Measurements from ENCODE around the gene PSMB11.

PSMB11 gene

GRCh38 chr14:23068789-23069412, 26.9 kb downstream of the PSMB11 start:
- no peaks in the 10 kb centered on the region for H3K9me3 Mint-ChIP-seq
- peak; percentile 86 to 87 for ATAC-seq (replicated peaks)
- peaks cover 35 to 52% of the 10 kb centered on the region in 2 donors for H3K36me3 Mint-ChIP-seq
- peak overlapping the region; percentile 41 to 66 for H3K4me3 Mint-ChIP-seq
- H3K4me1 Mint-ChIP-seq: peaks cover 32 to 35% of the 10 kb centered on the region in 2 donors
- H3K27me3 Mint-ChIP-seq: no peaks in the 10 kb centered on the region
- H3K27ac Mint-ChIP-seq: peak overlapping the region; percentile 62
- DNase-seq: peak; percentile 67

- H3K36me3 Mint-ChIP-seq: peaks cover 30 to 50% of the 10 kb centered on the region in 2 donors
- H3K27me3 Mint-ChIP-seq: no peaks in the 10 kb centered on the region
- H3K4me3 Mint-ChIP-seq: peak overlapping the region in 1 of 2 donors; percentile 12
These were observed 27.4 kb downstream of the PSMB11 start for GRCh38 chr14:23069413-23069806.

GRCh38 chr14:23070262-23071129, 28.5 kb downstream of the PSMB11 start:
- Mint-ChIP-seq H3K27me3 (no peaks in the 10 kb centered on the region), H3K27ac (peak overlapping the region; percentile 84), H3K36me3 (peaks cover 28 to 54% of the 10 kb centered on the region in 2 donors), H3K9me3 (no peaks in the 10 kb centered on the region), H3K4me1 (peaks cover 34 to 35% of the 10 kb centered on the region in 2 donors), H3K4me3 (peak overlapping the region; percentile 88 to 95)
- no peak for ATAC-seq (replicated peaks)
- no peak for DNase-seq

More at GRCh38 chr14:23069413-23069806, 27.4 kb downstream of the PSMB11 start:
- H3K9me3 Mint-ChIP-seq: no peaks in the 10 kb centered on the region
- ATAC-seq (replicated peaks): peak in 1 of 2 donors; percentile 1
- no peak overlapping the region for H3K27ac Mint-ChIP-seq
- DNase-seq: no peak
- H3K4me1 Mint-ChIP-seq: peaks cover 32 to 35% of the 10 kb centered on the region in 2 donors

GRCh38 chr14:23071244-23071920, 29.4 kb downstream of the PSMB11 start:
- DNase-seq: peak; percentile 65
- peaks cover 23 to 49% of the 10 kb centered on the region in 2 donors for H3K36me3 Mint-ChIP-seq

GRCh38 chr14:23071921-23072539, 30.0 kb downstream of the PSMB11 start:
- Mint-ChIP-seq H3K36me3 (peaks cover 18 to 43% of the 10 kb centered on the region in 2 donors), H3K27ac (peak overlapping the region; percentile 84)
- no peak for ATAC-seq (replicated peaks)

More at GRCh38 chr14:23071244-23071920, 29.4 kb downstream of the PSMB11 start:
- Mint-ChIP-seq H3K4me1 (peaks cover 31 to 35% of the 10 kb centered on the region in 2 donors), H3K27me3 (no peaks in the 10 kb centered on the region), H3K4me3 (peak overlapping the region; percentile 88 to 95), H3K9me3 (no peaks in the 10 kb centered on the region), H3K27ac (peak overlapping the region; percentile 84)
- peak; percentile 93 to 95 for ATAC-seq (replicated peaks)

GRCh38 chr14:23074906-23075305, 32.9 kb downstream of the PSMB11 start:
- no peaks in the 10 kb centered on the region for H3K27me3 Mint-ChIP-seq
- no peak overlapping the region for H3K27ac Mint-ChIP-seq
- peaks cover 26 to 32% of the 10 kb centered on the region in 2 donors for H3K4me1 Mint-ChIP-seq
- no peak overlapping the region for H3K4me3 Mint-ChIP-seq
- peaks cover 23 to 50% of the 10 kb centered on the region in 2 donors for H3K36me3 Mint-ChIP-seq
- no peak for ATAC-seq (replicated peaks)
- H3K9me3 Mint-ChIP-seq: no peaks in the 10 kb centered on the region
- DNase-seq: no peak

More at GRCh38 chr14:23071921-23072539, 30.0 kb downstream of the PSMB11 start:
- Mint-ChIP-seq H3K27me3 (no peaks in the 10 kb centered on the region), H3K9me3 (no peaks in the 10 kb centered on the region), H3K4me3 (peak overlapping the region; percentile 88 to 95), H3K4me1 (peaks cover 31 to 35% of the 10 kb centered on the region in 2 donors)
- no peak for DNase-seq

GRCh38 chr14:23076785-23077408, 34.9 kb downstream of the PSMB11 start:
- no peaks in the 10 kb centered on the region for H3K9me3 Mint-ChIP-seq
- DNase-seq (no peak), ATAC-seq (replicated peaks) (peak; percentile 54 to 60)
- H3K4me3 Mint-ChIP-seq: no peak overlapping the region
- peaks cover 28 to 52% of the 10 kb centered on the region in 2 donors for H3K36me3 Mint-ChIP-seq
- H3K4me1 Mint-ChIP-seq: peaks cover 19 to 21% of the 10 kb centered on the region in 2 donors
- H3K27me3 Mint-ChIP-seq: no peaks in the 10 kb centered on the region
- H3K27ac Mint-ChIP-seq: no peak overlapping the region

- no peak for ATAC-seq (replicated peaks)
- Mint-ChIP-seq H3K4me3 (no peak overlapping the region), H3K36me3 (peaks cover 24 to 43% of the 10 kb centered on the region in 2 donors), H3K27me3 (no peaks in the 10 kb centered on the region), H3K9me3 (no peaks in the 10 kb centered on the region), H3K27ac (peak overlapping the region; percentile 22), H3K4me1 (peaks cover 14 to 15% of the 10 kb centered on the region in 2 donors)
- no peak for DNase-seq
These were observed 36.0 kb downstream of the PSMB11 start for GRCh38 chr14:23077962-23078361.

GRCh38 chr14:23078692-23079116, 36.7 kb downstream of the PSMB11 start:
- peak overlapping the region; percentile 80 for H3K27ac Mint-ChIP-seq
- DNase-seq (no peak), ATAC-seq (replicated peaks) (peak; percentile 78 to 88)
- no peak overlapping the region for H3K4me3 Mint-ChIP-seq
- H3K4me1 Mint-ChIP-seq: peaks cover 14 to 15% of the 10 kb centered on the region in 2 donors
- H3K36me3 Mint-ChIP-seq: peaks cover 24 to 42% of the 10 kb centered on the region in 2 donors
- H3K9me3 Mint-ChIP-seq: no peaks in the 10 kb centered on the region
- H3K27me3 Mint-ChIP-seq: no peaks in the 10 kb centered on the region

- H3K27ac Mint-ChIP-seq: peak overlapping the region; percentile 73
- peaks cover 14 to 15% of the 10 kb centered on the region in 2 donors for H3K4me1 Mint-ChIP-seq
- no peak for ATAC-seq (replicated peaks)
- no peaks in the 10 kb centered on the region for H3K27me3 Mint-ChIP-seq
- H3K36me3 Mint-ChIP-seq: peaks cover 24 to 40% of the 10 kb centered on the region in 2 donors
- no peak for DNase-seq
- H3K9me3 Mint-ChIP-seq: no peaks in the 10 kb centered on the region
- H3K4me3 Mint-ChIP-seq: no peak overlapping the region
These were observed 37.7 kb downstream of the PSMB11 start for GRCh38 chr14:23079716-23080115.

- no peak for DNase-seq
- H3K27me3 Mint-ChIP-seq: no peaks in the 10 kb centered on the region
- peaks cover 12 to 16% of the 10 kb centered on the region in 2 donors for H3K4me1 Mint-ChIP-seq
- no peak overlapping the region for H3K4me3 Mint-ChIP-seq
- H3K27ac Mint-ChIP-seq: peak overlapping the region; percentile 72
- no peaks in the 10 kb centered on the region for H3K9me3 Mint-ChIP-seq
- no peak for ATAC-seq (replicated peaks)
- H3K36me3 Mint-ChIP-seq: peaks cover 26 to 41% of the 10 kb centered on the region in 2 donors
These were observed 38.5 kb downstream of the PSMB11 start for GRCh38 chr14:23080474-23080873.

GRCh38 chr14:23085458-23085857, 43.4 kb downstream of the PSMB11 start:
- Mint-ChIP-seq H3K36me3 (peaks cover 31 to 49% of the 10 kb centered on the region in 2 donors), H3K4me1 (peaks cover 11 to 20% of the 10 kb centered on the region in 2 donors), H3K9me3 (no peaks in the 10 kb centered on the region), H3K27me3 (no peaks in the 10 kb centered on the region), H3K4me3 (peak overlapping the region in 1 of 2 donors; percentile 32), H3K27ac (peak overlapping the region; percentile 9)
- DNase-seq: no peak
- ATAC-seq (replicated peaks): peak; percentile 41 to 65

GRCh38 chr14:23086565-23086964, 44.6 kb downstream of the PSMB11 start:
- Mint-ChIP-seq H3K9me3 (no peaks in the 10 kb centered on the region), H3K36me3 (peaks cover 26 to 43% of the 10 kb centered on the region in 2 donors), H3K4me3 (no peak overlapping the region), H3K27me3 (no peaks in the 10 kb centered on the region), H3K27ac (no peak overlapping the region), H3K4me1 (peaks cover 10 to 20% of the 10 kb centered on the region in 2 donors)
- ATAC-seq (replicated peaks): no peak
- no peak for DNase-seq

Measured in stimulated activated naive B cell treated with anti-CD40 and anti-IgM and Interleukin-4, amounts not matched to agents 10 μg/mL and 1 μg/mL and 100 μg/mL, for 72 hours (primary cell).